Stomach (tissue), 4 donors: ENCODE results near the gene CDADC1.

Experiments used
- CTCF ChIP-seq, 7 experiments: fragments of 450-650 bp in 4 of 7; fragments of 200-600 bp in 3 of 7; sonication (generic) in 3 of 7; IDR thresholded peaks; one replicate each; pipeline ENCODE4 v1.5.1; 2016 to 2019; ENCODE audit warnings: antibody characterized with exemption in 7 of 7, control low read depth in 2 of 7, mild to moderate bottlenecking in 1 of 7
- POLR2AphosphoS5 ChIP-seq, 3 donors: sonication (generic); formaldehyde crosslinking; IDR thresholded peaks; one replicate each; pipeline ENCODE4 v1.6.1; 2016; ENCODE audit warnings: antibody characterized with exemption in 3 of 3

GRCh38 chr13:49297338-49297737 is 49.6 kb downstream of the CDADC1 start:
- TF ChIP-seq POLR2AphosphoS5 (IDR thresholded peaks at IDR 0.05), result no peak
- TF ChIP-seq CTCF (IDR thresholded peaks at IDR 0.05), result no peak
